HG03442 (cell line): ENCODE measurements around the gene IPO5.

Source experiments
- ATAC-seq: cut with Tn5 transposase; IDR thresholded peaks from one replicate; pipeline ENCODE4 v1.9.1; 2021; ENCODE audit warnings: mild to moderate bottlenecking, moderate library complexity; ENCODE audit not compliant: unreplicated experiment

IPO5 gene

DNA sequence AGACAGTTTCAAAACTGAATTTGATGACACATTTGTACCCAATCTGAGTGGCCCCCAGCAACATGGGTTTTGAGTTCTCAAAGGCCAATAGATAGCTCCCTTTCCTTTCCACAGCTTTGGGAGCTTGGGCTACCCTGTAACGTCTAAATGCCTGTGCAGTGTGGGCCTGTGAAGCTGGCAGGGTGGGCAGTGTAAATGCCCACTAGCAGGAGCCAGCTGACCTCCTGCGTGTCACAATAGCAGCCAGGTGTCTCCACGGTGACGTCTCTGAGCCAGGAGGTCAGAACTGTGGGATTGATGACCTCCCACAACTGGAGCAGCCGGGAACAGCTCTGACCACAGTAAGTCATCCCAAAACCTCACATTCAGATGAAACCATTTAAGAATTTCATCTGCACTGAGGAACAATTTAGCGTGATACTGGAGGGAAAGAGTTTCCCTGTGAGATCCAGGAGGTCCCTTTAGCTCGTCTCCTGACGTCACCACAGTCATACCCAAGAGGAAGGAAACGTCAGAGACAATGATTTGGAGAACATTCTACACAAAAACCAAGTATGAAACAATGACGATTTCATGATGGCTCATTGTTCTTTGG is at the start of gene IPO5:
Gene IPO5 (plus strand): TSS at position 300 of the 595 bp plus-strand sequence. CDS start 23,022 bp downstream, outside the sequence.
- ATAC-seq: no peak

GRCh38 chr13:97904059-97904458 is 49.4 kb upstream of the IPO5 start:
- ATAC-seq: no peak

DNA sequence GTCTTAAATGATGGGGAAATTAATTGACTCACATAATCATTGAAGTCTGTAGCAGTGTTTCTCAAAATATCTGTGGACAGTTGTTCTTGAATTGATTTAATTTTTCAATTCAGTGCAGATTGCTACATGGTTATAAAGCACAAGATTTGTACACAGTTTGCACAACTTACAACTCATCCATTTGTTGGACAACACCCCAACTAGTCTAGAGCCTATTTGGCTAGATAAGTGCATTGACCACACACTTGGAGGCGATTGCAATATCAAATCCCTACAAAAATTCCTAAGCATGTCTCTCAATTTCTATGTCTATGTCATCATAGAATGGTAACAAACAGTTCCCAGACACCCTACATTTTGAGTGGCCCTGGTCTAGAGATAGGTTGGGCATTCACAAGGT is 48.0 kb upstream of the IPO5 start:
- no peak for ATAC-seq

DNA sequence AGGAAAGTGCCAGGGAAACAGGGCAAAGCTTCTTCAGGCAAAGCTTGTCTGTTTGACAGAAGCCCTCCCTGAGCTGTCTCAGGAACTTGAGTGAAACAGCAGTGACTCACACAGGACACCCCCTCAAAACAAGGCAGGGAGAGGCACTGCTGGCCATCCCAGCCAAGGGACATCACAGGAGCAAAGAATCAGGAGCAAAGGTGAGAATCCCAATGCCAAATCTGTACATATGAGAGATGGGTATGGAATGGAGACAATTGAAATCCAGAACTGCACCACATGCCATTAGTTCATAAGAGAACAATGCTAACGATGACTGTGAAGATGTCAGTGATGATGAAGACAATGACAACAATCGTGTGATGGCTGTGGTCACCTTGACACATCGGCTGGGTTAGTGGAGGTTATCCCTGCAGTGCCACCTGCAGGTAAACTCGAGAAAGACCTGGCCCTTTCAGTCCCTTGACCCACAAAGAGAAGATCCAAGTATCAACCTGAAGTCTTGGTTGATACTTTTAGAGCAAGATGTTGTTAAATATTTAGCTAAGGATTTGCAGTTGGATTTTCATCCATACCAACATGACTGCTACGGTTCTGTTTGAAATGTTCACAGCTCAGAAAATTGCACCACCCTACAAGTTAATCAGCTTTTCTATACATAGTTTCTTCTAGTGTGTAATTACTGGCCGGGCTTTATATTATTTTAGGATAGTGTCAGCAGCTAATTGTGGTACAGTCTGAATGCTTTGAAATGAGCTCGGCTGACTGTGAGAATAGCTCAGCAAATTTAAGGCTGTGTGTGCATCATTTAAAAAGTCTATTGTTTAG is 42.0 kb upstream of the IPO5 start:
- ATAC-seq: peak; percentile 61

DNA sequence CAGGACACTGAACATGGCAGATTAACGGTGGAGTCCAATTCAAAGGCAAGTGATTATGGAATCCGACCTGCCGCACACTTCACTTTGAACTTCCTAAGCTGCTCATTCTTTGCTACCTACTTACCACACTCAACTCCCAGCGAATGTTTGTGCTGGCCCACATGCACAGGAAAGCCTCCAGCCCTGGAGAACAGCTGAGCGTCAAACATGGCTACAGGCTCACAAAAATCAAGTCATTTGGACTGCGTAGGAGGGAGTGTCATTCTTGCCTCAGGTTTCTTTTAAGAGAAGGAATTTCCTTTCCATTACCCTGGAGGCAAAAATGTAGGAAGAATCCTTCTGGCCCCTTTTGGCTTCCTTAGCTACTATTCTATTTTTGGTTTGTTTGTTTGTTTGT is 41.3 kb upstream of the IPO5 start:
- no peak for ATAC-seq

GRCh38 chr13:97913206-97913605 is 40.3 kb upstream of the IPO5 start:
- ATAC-seq: no peak

- no peak for ATAC-seq
These were observed 38.9 kb upstream of the IPO5 start for GRCh38 chr13:97914540-97914939.

- ATAC-seq: no peak
These were observed 32.2 kb upstream of the IPO5 start for GRCh38 chr13:97921176-97921816.

GRCh38 chr13:97928301-97928700 is 25.2 kb upstream of the IPO5 start:
- no peak for ATAC-seq

DNA sequence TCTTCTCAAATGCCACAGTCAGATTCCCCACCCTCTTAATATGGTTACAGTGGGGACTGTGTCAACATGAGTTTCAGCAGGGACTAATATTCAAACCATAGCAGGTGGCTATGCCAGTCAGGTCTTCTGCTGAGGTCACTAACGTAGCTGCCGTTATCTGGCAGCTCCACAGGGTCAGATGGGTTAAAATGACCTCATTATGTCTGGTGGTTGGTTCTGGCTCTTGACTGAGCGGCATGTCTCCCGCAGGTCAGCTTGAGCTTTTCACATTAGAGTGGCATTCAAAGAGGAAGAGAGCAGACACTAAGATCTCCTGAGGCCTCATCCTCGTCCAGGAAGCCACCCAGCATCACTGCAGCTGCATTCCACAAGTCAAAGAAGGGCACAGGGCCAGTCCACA is 21.4 kb upstream of the IPO5 start:
- no peak for ATAC-seq

- no peak for ATAC-seq
These were observed 20.8 kb upstream of the IPO5 start for GRCh38 chr13:97932647-97933046.

DNA sequence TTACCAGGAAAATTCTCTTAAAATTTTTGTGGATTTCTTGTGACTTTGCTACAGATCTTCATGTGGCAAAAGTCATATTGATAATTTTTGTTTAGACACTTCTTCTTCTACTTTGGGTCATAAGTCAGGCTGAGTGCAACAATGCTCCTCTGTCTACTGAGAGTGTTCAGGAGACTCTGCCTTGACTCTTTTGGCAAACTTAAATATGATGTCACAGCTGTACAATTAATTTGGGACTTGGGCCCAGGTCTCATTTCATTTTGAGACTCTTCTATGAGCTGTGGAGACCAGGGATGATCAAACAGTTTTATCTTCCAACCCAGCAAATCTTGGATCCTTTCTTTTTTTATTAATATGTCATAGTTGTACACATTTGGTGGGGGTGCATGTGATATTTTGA is 19.7 kb upstream of the IPO5 start:
- ATAC-seq: no peak

DNA sequence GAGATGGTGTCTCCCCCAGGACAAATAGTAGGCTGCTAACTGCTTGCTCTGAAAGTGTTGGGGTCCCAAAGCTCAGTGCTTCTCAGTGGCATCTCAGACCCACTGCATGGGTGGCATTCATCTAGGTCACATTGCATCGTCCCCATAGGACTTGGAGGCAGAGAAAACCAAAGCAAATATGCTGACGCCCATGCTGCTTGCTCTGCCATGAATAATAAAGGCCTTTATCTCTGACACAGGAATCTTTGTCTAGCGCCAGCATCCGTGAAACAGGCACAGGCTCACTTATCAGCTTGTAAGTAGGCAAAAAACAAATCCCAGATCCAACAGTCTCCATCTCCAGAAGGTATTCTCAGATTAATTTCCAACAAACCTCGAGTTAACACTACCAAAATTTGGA is 18.9 kb upstream of the IPO5 start:
- no peak for ATAC-seq

DNA sequence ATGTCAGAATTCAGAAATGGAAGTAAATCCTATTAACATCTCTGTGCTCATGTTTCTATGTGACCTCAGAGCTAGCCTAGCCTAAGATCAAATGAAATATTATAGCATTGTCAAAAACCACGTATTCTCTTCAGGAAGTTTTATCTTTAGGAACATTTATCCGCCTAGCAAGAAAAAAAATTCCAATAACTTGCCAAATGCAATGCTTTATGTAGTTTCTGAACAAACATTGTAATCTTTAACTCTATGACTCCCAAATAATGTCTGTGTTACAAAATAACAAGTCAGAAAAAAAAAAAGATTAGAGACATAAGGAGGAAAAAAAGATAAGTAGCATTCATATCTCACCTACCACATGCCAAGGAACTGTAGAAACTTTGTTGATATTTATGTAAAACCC is 18.4 kb upstream of the IPO5 start:
- no peak for ATAC-seq

DNA sequence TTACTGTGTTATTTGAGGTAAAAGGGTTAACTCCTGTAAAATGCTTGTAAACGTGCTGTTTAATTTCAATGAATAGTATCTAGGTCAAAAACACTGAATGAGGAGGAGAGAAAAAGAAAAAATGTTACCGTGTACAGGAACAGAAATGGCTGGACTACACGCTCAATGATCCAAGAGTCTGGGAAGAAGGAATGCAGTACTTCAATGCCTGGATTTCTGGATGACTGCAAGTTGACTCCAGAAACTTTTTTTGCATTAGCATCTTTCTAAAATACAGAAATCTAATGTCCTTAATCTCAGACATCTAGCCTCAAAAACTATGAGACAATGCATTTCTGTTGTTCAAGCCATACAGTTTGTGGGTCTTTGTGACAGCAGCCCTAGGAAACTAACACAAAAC is 17.4 kb upstream of the IPO5 start:
- no peak for ATAC-seq

- ATAC-seq: no peak
These were observed 14.6 kb upstream of the IPO5 start for GRCh38 chr13:97938706-97939475.

DNA sequence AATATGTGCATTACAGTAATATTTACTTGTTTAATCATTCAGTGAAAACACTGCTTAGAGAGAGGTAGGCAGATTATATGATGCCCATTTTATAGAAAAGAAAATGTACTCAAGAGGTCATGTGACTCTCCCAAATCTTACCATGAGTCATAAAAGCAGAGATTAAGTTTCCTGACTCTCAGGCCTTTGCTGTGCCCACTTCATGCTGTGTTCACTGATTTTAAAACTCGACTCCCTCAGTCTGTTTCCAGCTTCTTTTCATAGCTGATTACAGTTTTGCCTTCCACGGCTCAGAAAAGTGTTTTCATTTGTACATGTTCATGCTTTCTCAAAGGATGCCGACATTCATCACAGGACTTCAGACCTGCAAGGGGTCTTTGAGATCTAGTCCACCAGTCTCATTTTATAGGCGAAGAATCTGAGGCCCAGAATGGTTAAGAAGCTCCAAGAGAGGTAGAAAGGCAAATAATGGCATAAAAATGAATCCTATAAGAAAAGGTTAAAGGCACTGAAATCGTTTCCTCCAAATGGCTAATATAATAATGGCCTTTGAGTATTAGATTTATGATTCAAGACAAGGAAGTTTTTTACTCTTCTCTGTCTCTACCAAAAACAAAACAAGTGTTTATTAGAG is 9.0 kb upstream of the IPO5 start:
- ATAC-seq: no peak

DNA sequence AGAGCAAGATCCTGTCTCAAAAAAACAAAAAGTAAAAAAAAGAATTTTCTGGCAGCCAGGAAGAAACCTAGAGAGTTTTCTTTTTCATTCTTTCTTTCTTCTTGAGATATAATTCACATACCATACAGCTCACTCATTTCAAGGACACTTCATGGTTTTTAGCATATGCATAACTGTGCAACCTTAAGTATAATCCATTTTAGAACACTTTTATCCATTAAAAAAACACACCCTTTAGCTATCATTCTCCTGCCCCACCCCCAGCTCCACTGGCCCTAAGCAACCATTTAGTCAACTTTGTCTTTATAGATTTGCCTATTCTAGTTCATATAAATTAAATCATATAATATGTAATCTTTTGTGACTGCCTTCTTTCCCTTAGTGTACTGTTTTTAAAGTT is 8.1 kb upstream of the IPO5 start:
- ATAC-seq: no peak

DNA sequence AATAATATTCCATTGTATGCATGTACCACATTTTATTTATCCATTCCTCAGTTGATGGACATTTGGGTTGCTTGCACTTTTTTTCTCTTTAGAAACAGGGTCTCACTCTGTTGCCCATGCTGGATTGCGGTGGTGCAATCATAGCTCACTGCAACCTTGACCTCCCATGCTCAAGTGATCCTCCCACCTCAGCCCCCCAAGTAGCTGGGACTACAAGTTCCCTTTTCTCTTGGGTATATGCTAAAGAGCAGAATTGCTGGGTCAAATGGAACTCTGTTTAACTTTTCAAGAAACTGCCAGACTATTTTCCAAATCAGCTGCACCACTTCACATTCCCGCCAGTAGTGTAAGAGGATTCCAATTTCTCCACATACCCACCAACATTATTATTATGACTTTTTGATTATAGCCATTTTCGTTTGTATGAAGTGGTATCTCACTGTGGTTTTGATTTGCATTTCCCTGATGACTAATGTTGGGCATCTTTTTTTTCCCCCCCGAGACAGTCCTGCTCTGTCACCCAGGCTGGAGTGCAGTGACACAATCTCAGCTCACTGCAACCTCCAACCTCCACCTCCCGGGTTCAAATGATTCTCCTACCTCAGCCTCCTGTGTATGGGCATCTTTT is 7.6 kb upstream of the IPO5 start:
- peak; percentile 49 for ATAC-seq

- ATAC-seq: no peak
These were observed 6.4 kb upstream of the IPO5 start for GRCh38 chr13:97946951-97947588.
